ENCODE data around the gene WDR19. TPM values are rescaled to one million over a fixed set of nuclear protein-coding genes. Genes with fewer than 3 reads are reported as not detected.

Gene WDR19
- total RNA-seq, 1 experiment from 2014 or later: 16.0 TPM

GRCh38 chr4:39302901-39303300, 120.6 kb downstream of the WDR19 start:
- Histone ChIP-seq H3K4me3 (ENCODE audit: low read depth in 2 of 2, low read length in 2 of 2) (no peak overlapping the region), H3K4me1 (ENCODE audit: control insufficient read depth, insufficient read depth, low read length) (no peaks in the 10 kb centered on the region), H3K27ac (ENCODE audit: low read length) (no peak overlapping the region), H3K36me3 (ENCODE audit: control insufficient read depth, insufficient read depth, low read length) (peaks cover 3% of the 10 kb centered on the region), H3K27me3 (ENCODE audit: control insufficient read depth, insufficient read depth, low read length) (no peaks in the 10 kb centered on the region), H3K9me3 (ENCODE audit: control insufficient read depth, insufficient read depth, low read depth, low read length) (no peaks in the 10 kb centered on the region)
- CTCF ChIA-PET: no interaction called here
- POLR2A ChIA-PET: no interaction called here
- intact Hi-C loops (cut with micrococcal nuclease; ENCODE audit: unreplicated experiment): no loop called here
- no TSS peak for BruUV-seq (replicated peaks)
- TF ChIP-seq REST (IDR thresholded peaks at IDR 0.05; ENCODE audit: insufficient read depth in 1 of 2, low read depth in 2 of 2, low read length in 1 of 2) (no peak), CTCF (IDR thresholded peaks at IDR 0.05) (no peak), TCF7L2 (IDR thresholded peaks at IDR 0.05; ENCODE audit: low read depth, low read length) (no peak), SIN3A (IDR thresholded peaks at IDR 0.05; ENCODE audit: borderline replicate concordance, insufficient read depth, low read depth, low read length) (no peak), POLR2AphosphoS5 (IDR thresholded peaks at IDR 0.05; ENCODE audit: low read depth, low read length) (no peak)
- ATAC-seq (no peak), DNase-seq (ENCODE audit: low read depth, low spot score) (no peak)
- in situ Hi-C loops (cut with HindIII; ENCODE audit: low pct_unique_long_range_greater_than_20kb, low sequenced_read_pairs): no loop called here

- POLR2A ChIA-PET: no interaction called here
- Histone ChIP-seq H3K4me3 (ENCODE audit: low read depth in 2 of 2, low read length in 2 of 2) (no peak overlapping the region), H3K27ac (ENCODE audit: low read length) (no peak overlapping the region), H3K9me3 (ENCODE audit: control insufficient read depth, insufficient read depth, low read depth, low read length) (no peaks in the 10 kb centered on the region), H3K36me3 (ENCODE audit: control insufficient read depth, insufficient read depth, low read length) (peaks cover 3% of the 10 kb centered on the region), H3K4me1 (ENCODE audit: control insufficient read depth, insufficient read depth, low read length) (no peaks in the 10 kb centered on the region), H3K27me3 (ENCODE audit: control insufficient read depth, insufficient read depth, low read length) (no peaks in the 10 kb centered on the region)
- ATAC-seq (no peak), DNase-seq (ENCODE audit: low read depth, low spot score) (no peak)
- no TSS peak for BruUV-seq (replicated peaks)
- intact Hi-C loops (cut with micrococcal nuclease; ENCODE audit: unreplicated experiment) (no loop called here), in situ Hi-C loops (cut with HindIII; ENCODE audit: low pct_unique_long_range_greater_than_20kb, low sequenced_read_pairs) (no loop called here)
- CTCF ChIA-PET: no interaction called here
- TF ChIP-seq TCF7L2 (IDR thresholded peaks at IDR 0.05; ENCODE audit: low read depth, low read length) (no peak), POLR2AphosphoS5 (IDR thresholded peaks at IDR 0.05; ENCODE audit: low read depth, low read length) (no peak), CTCF (IDR thresholded peaks at IDR 0.05) (no peak), SIN3A (IDR thresholded peaks at IDR 0.05; ENCODE audit: borderline replicate concordance, insufficient read depth, low read depth, low read length) (no peak), REST (IDR thresholded peaks at IDR 0.05; ENCODE audit: insufficient read depth in 1 of 2, low read depth in 2 of 2, low read length in 1 of 2) (no peak)
These were observed 121.5 kb downstream of the WDR19 start for GRCh38 chr4:39303871-39304270.
